Measurements from ENCODE around the gene SOHLH1. TPM values are rescaled to one million over a fixed set of nuclear protein-coding genes. Genes with fewer than 3 reads are reported as not detected.

SOHLH1 gene
- total and polyA plus RNA-seq, 2 of the 4 experiments (the other 2 are of a cell fraction) = not detected

DNA sequence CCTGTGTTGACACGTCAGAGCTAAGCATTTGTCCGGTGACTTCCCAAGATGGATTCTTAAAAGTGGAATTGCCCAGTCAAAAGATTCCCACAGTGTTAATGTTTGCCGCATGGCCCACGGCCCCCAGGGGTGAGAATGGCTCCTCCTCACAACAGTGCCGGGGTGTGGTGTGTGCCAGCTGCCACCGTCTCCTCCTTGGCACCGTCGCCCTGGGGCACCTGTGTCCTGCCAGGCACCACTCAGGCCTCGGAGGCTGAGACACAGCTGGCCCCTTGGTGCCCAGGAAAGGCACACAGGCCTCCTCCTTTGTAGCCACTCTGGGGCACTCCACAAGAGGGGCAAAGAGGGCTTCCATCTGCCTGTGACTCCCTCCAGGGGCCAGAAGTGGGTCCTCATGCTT, 7.0 kb upstream of the SOHLH1 start:
- TF ChIP-seq MAZ (IDR thresholded peaks at IDR 0.05; ENCODE audit: borderline replicate concordance, low read depth, low read length) (no peak), RAD21 (IDR thresholded peaks at IDR 0.05; ENCODE audit: low read length) (no peak), USF2 (IDR thresholded peaks at IDR 0.05; ENCODE audit: low read depth, low read length) (no peak), FOS (IDR thresholded peaks at IDR 0.05; ENCODE audit: low read depth, low read length) (no peak), BHLHE40 (IDR thresholded peaks at IDR 0.05; ENCODE audit: low read depth, low read length) (no peak), RCOR1 (IDR thresholded peaks at IDR 0.05; ENCODE audit: insufficient replicate concordance, low read length) (no peak), MXI1 (IDR thresholded peaks at IDR 0.05; ENCODE audit: borderline replicate concordance, low read depth, low read length) (no peak), SMC3 (IDR thresholded peaks at IDR 0.05; ENCODE audit: low read depth, low read length) (no peak), NFE2L2 (IDR thresholded peaks at IDR 0.05; ENCODE audit: low read depth, low read length) (no peak), ELK1 (IDR thresholded peaks at IDR 0.05; ENCODE audit: borderline replicate concordance, low read depth, low read length) (no peak), CEBPB (IDR thresholded peaks at IDR 0.05; ENCODE audit: low read depth, low read length) (no peak), MAFK (IDR thresholded peaks at IDR 0.05; ENCODE audit: low read depth, low read length) (no peak), CHD1 (IDR thresholded peaks at IDR 0.05; ENCODE audit: low read depth, low read length) (no peak), POLR2A (IDR thresholded peaks at IDR 0.05; ENCODE audit: low read depth, low read length) (no peak), RFX5 (IDR thresholded peaks at IDR 0.05; ENCODE audit: low read depth, low read length) (no peak)
- TF ChIP-seq, protein P1, sequence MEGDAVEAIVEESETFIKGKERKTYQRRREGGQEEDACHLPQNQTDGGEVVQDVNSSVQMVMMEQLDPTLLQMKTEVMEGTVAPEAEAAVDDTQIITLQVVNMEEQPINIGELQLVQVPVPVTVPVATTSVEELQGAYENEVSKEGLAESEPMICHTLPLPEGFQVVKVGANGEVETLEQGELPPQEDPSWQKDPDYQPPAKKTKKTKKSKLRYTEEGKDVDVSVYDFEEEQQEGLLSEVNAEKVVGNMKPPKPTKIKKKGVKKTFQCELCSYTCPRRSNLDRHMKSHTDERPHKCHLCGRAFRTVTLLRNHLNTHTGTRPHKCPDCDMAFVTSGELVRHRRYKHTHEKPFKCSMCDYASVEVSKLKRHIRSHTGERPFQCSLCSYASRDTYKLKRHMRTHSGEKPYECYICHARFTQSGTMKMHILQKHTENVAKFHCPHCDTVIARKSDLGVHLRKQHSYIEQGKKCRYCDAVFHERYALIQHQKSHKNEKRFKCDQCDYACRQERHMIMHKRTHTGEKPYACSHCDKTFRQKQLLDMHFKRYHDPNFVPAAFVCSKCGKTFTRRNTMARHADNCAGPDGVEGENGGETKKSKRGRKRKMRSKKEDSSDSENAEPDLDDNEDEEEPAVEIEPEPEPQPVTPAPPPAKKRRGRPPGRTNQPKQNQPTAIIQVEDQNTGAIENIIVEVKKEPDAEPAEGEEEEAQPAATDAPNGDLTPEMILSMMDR (conservative IDR thresholded peaks at IDR 0.05; ENCODE audit: low read depth, low read length) = no peak
- no peak overlapping the region for H2BK20ac ChIP-seq (ENCODE audit: low read depth, low read length)
- no peak overlapping the region for H2BK5ac ChIP-seq (ENCODE audit: low read depth, low read length, poor library complexity, severe bottlenecking)
- no peak overlapping the region for H3K4me2 ChIP-seq (ENCODE audit: low read depth, low read length)
- WGBS, 2 experiments (ENCODE audit: extremely low coverage in 2 of 2, insufficient read length in 1 of 2) = 77% methylated on average over 4 of the region's 9 CpGs; no CpG with 5 or more reads in 1 of the 2 experiments
- H3K79me1 ChIP-seq (ENCODE audit: low read depth in 1 of 2, low read length in 2 of 2) = no peaks in the 10 kb centered on the region
- no peak overlapping the region for H2BK15ac ChIP-seq (ENCODE audit: low read depth, low read length)
- H3K4ac ChIP-seq (ENCODE audit: low read depth, low read length) = no peak overlapping the region
- peak overlapping the region; percentile 21 for H2AFZ ChIP-seq (replicated peaks; ENCODE audit: low read length, poor library complexity)
- ChIA-PET CTCF (interaction anchor here (0.5 kb wide), 1 partner anchor 89 kb away, joined by 4 read pairs; no protein-coding TSS in a partner anchor), POLR2A (ENCODE audit: unreplicated experiment) (no interaction called here)
- no peaks in the 10 kb centered on the region for H4K20me1 ChIP-seq (ENCODE audit: insufficient read depth, low read length)
- H4K8ac ChIP-seq (ENCODE audit: low read depth in 2 of 2, low read length in 2 of 2) = no peak overlapping the region
- H3K9ac ChIP-seq (ENCODE audit: low read depth, low read length) = no peak overlapping the region
- in situ Hi-C loops (cut with MboI; ENCODE audit: low sequenced_read_pairs) = loop anchor here (10.0 kb wide), 1 partner anchor 419 kb away; no protein-coding TSS in a partner anchor
- no peak overlapping the region for H3K23ac ChIP-seq (ENCODE audit: low read depth, low read length)
- ATAC-seq (ENCODE audit: low read depth) = no peak
- no peak overlapping the region for H2BK120ac ChIP-seq (ENCODE audit: low read depth, low read length)
- H3K27me3 ChIP-seq (ENCODE audit: control insufficient read depth, insufficient read depth, low read length) = peaks cover 18% of the 10 kb centered on the region; the same call in 1 of the 2 replicates
- H3K36me3 ChIP-seq (ENCODE audit: control insufficient read depth, insufficient read depth, low read length) = no peaks in the 10 kb centered on the region
- no peaks in the 10 kb centered on the region for H3K9me1 ChIP-seq (ENCODE audit: insufficient read depth, low read length)
- no TSS peak for BruUV-seq (replicated peaks)
- no peak overlapping the region for H3K4me3 ChIP-seq (ENCODE audit: insufficient read depth, low read depth, low read length)
- H3K14ac ChIP-seq (replicated peaks; ENCODE audit: low read depth, low read length) = no peak overlapping the region
- no peaks in the 10 kb centered on the region for H3K9me3 ChIP-seq (ENCODE audit: control insufficient read depth, insufficient read depth, low read length)
- no peak for DNase-seq
- no peak overlapping the region for H2AK5ac ChIP-seq (ENCODE audit: low read depth, low read length)
- H3K18ac ChIP-seq (ENCODE audit: low read depth, low read length) = no peak overlapping the region
- peaks cover 1% of the 10 kb centered on the region; the same call in 1 of the 2 replicates for H3K4me1 ChIP-seq (ENCODE audit: control insufficient read depth, insufficient read depth, low read length)
- H4K91ac ChIP-seq (ENCODE audit: insufficient read depth, low read depth, low read length) = no peak overlapping the region
- H3K56ac ChIP-seq (ENCODE audit: extremely low read depth, insufficient read depth, low read length) = no peak overlapping the region
- intact Hi-C loops (cut with micrococcal nuclease) = no loop called here
- H2AK9ac ChIP-seq (replicated peaks; ENCODE audit: low read depth, low read length, poor library complexity) = no peak overlapping the region
- no peak overlapping the region for H3K27ac ChIP-seq (ENCODE audit: insufficient read depth, low read length)
- H4K5ac ChIP-seq (ENCODE audit: low read depth, low read length) = no peak overlapping the region
- dilution Hi-C loops (cut with HindIII; ENCODE audit: low sequenced_read_pairs, unreplicated experiment) = no loop called here
